ENCODE results near the gene BAIAP2L2.

The BAIAP2L2 gene

DNA sequence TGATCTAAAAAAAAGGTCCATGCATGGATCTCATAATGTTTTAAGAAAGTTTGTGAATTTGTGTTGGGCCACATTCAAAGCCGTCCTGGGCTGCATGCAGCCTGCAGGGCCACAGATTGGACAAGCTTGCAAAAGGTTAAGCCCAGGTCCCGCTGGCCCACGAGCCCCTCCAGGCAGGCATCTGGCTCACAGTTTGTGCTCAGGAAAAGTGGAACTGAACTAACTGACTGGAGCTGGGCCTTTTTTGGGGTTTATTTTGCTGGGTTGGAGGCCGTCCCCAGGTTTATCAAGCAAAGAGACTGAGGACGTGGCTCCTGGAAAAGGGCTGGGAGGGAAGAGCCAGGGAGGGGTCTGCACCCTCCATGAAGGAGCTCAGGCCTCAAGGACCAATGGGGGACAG is 32.1 kb upstream of the BAIAP2L2 start:
- no peak overlapping the region for H3K4me3 ChIP-seq (ENCODE audit: low read depth, low read length)
- TF ChIP-seq, protein P1, sequence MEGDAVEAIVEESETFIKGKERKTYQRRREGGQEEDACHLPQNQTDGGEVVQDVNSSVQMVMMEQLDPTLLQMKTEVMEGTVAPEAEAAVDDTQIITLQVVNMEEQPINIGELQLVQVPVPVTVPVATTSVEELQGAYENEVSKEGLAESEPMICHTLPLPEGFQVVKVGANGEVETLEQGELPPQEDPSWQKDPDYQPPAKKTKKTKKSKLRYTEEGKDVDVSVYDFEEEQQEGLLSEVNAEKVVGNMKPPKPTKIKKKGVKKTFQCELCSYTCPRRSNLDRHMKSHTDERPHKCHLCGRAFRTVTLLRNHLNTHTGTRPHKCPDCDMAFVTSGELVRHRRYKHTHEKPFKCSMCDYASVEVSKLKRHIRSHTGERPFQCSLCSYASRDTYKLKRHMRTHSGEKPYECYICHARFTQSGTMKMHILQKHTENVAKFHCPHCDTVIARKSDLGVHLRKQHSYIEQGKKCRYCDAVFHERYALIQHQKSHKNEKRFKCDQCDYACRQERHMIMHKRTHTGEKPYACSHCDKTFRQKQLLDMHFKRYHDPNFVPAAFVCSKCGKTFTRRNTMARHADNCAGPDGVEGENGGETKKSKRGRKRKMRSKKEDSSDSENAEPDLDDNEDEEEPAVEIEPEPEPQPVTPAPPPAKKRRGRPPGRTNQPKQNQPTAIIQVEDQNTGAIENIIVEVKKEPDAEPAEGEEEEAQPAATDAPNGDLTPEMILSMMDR (IDR thresholded peaks at IDR 0.05; ENCODE audit: borderline replicate concordance, insufficient read depth, low read depth, low read length), result no peak

DNA sequence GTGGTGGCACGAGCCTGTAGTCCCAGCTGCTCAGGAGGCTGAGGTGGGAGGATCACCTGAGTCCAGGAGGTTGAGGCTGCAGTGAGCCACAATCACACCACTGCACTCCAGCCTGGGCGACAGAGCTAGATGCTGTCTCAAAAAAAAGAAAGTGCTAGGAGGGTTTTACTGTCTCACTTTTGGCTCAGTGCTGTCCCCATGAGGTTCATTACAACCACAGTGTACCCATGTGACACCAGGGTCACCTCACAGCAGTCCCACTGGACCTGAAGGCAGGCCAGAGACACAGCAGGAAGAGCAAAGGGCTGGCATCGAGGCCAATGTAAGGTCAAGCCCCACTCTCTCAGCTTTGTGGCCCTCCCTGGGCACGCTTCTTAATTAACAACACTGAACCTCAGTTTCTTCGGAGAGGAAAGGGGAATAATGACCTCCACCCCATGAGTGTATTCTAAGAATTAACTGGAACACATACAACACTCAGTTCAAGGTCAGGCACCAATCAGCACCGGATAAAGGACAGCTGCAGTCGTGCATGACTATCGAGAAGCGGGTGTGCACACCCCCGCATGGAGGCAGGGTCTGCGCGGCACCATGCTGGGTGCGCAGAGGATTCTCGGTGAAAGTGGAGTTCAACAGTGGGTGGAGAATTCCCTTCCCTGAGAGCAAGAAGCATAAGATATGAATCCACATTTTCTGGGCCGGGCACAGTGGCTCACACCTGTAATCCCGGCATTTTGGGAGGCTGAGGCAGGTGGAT is 30.9 kb upstream of the BAIAP2L2 start:
- TF ChIP-seq, protein P1 (IDR thresholded peaks at IDR 0.05; ENCODE audit: borderline replicate concordance, insufficient read depth, low read depth, low read length), result no peak
- no peak overlapping the region for H3K4me3 ChIP-seq (ENCODE audit: low read depth, low read length)

DNA sequence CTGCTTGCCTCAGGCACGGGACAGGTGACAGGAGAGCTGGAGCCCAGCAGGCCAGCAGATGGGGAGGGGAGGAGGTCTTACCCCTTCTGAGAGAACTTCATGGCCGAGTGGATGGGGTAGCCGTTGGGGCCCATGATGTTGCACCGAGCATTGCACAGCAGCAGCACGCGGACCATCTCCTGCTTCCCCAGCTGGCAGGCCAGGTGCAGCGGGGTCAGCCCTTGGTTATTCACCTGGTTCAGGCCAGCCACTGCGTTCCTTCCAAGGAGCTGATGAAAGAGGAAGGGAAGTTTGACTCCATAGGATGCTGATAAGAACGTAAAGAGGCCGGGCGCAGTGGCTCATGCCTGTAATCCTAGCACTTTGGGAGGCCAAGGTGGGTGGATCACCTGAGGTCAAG is 29.4 kb upstream of the BAIAP2L2 start:
- TF ChIP-seq, protein P1 (IDR thresholded peaks at IDR 0.05; ENCODE audit: borderline replicate concordance, insufficient read depth, low read depth, low read length), result no peak
- H3K4me3 ChIP-seq (ENCODE audit: low read depth, low read length), result no peak overlapping the region

DNA sequence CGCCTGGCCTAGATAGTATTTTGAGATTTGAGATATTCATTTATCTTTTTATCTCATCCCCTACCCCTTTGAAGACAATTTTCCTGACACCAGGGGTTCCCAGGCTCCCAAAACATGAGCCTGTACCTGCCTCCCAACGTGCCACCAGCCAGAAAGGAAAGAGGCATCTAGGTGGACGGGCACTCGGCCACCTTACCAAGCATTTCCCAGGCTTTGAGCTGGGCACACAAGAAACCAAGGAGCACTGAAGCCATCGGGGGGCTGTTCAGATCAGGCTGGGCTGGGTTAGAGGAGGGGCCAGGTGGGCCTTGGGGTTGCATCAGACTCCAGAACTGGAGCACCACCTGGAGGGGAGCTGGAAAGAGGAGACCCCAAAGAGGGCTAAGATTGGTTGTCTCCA is 28.5 kb upstream of the BAIAP2L2 start:
- TF ChIP-seq, protein P1 (IDR thresholded peaks at IDR 0.05; ENCODE audit: borderline replicate concordance, insufficient read depth, low read depth, low read length), result no peak
- no peak overlapping the region for H3K4me3 ChIP-seq (ENCODE audit: low read depth, low read length)

DNA sequence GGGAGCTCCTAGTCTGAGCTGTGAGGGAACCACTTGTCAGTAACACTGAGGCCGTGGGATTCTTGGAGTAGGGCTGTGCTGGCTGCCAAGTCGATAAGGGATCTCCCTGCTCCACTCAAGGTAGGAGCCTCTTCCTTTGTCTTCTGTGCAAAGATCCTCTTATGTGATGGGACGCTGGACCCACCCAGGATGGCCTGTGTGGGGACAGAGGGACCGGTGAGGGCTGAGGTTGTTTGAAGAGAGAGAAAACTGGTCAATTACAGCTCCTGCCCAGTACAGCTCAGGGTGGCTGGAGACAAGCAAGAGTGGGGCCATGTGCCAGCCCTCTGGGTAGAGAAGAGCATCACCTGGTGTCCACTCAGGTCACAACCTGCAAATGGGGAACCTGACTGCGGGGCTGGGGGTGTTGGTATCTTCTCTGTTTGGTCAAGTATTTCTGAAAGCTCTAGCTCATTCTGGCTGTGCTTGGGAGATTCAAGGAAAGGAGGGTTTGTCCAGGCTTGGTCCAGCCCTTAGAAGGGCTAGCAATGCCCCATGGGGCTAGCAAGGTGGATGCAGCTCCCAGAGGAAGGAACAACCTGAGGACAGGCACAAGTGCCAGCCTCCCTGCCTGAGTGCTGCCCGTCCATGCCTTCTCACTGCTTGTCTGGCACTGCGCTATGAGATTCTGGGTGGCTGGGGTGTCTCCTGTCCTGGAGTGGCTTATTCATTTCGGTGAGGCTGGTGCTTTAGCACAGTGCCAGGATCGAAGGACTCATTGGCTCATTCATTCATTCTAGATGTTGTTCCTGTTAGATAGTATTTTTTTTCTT is 27.6 kb upstream of the BAIAP2L2 start:
- no peak overlapping the region for H3K4me3 ChIP-seq (ENCODE audit: low read depth, low read length)
- TF ChIP-seq, protein P1 (IDR thresholded peaks at IDR 0.05; ENCODE audit: borderline replicate concordance, insufficient read depth, low read depth, low read length), result no peak

DNA sequence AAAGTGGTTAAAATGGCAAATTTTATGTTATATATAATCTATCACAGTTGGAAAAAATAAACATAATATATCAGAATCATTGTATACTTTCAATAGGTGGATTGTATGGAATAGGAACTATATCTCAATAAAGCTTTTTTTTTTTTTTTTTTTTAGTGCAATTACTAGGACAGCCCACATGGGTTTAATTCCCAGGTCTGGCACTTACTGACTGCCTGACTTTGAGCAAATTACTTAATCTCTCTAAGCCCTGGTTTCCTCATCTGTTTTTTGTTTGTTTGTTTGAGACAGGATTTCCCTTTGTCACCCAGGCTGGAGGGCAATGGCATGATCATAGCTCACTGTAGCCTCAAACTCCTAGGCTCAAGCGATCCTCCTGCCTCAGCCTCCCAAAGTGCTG is 26.1 kb upstream of the BAIAP2L2 start:
- TF ChIP-seq, protein P1 (IDR thresholded peaks at IDR 0.05; ENCODE audit: borderline replicate concordance, insufficient read depth, low read depth, low read length), result no peak
- H3K4me3 ChIP-seq (ENCODE audit: low read depth, low read length), result no peak overlapping the region

Data from GM12875 (cell line).